HepG2 (cell line): ENCODE data around the gene SLITRK5. TPM values are rescaled to one million over a fixed set of nuclear protein-coding genes. Genes with fewer than 3 reads are reported as not detected.

ENCODE experiments used
- ATAC-seq: fragments of 200-7000 bp; cut with Tn5 transposase; 3 replicates; pipeline ENCODE4 v1.9.1; 2020; ENCODE audit warnings: mild to moderate bottlenecking, moderate library complexity
- BruUV-seq: library from RNA; stranded (reverse); fragments of 400-500 nt; replicated peaks from 2 replicates; lab custom pipeline; 2021; lab: Mats Ljungman, UMichigan
- CTCF ChIA-PET: fragments of 300-600 bp; formaldehyde crosslinking; extraction: SDS; loops from one replicate; lab custom pipeline; 2021; ENCODE audit warnings: low total read pairs, inconsistent platforms, low intra/inter-chr PET ratio; lab: Yijun Ruan, JAX
- POLR2A ChIA-PET: fragments of 350-600 bp; sonication (Branson Sonifier 250); formaldehyde crosslinking; loops from one replicate; lab custom pipeline; 2020; ENCODE audit warnings: antibody characterized with exemption, inconsistent platforms; lab: Yijun Ruan, JAX
- DNase-seq: peaks from one replicate; pipeline ENCODE4 v3.0.0-alpha.2; 2015; ENCODE audit warnings: low spot score
- FAIRE-seq: peaks from 3 replicates; lab custom pipeline; 2011; peaks lifted over from hg19 to GRCh38; lab: Jason Lieb, UNC
- H2AFZ ChIP-seq: one replicate; pipeline ENCODE4 v1.6.1; 2011; ENCODE audit warnings: low read length, inconsistent platforms
- H3K27ac ChIP-seq: fragments of 300-600 bp; 3 replicates; pipeline ENCODE4 v1.8.0; 2011; ENCODE audit warnings: mixed run types, mild to moderate bottlenecking, mixed read lengths, low read length, inconsistent platforms; ENCODE audit not compliant: insufficient read depth; ENCODE audit errors: extremely low read length
- H3K27me3 ChIP-seq, 2 experiments: fragments of 200-600 bp in 1 of 2; 2 replicates in 1 of 2; 3 replicates in 1 of 2; pipeline versions ENCODE4 v1.6.0 to v1.8.0; 2011; ENCODE audit warnings: low read length in 2 of 2, mild to moderate bottlenecking in 2 of 2, moderate library complexity in 2 of 2, inconsistent platforms in 1 of 2; ENCODE audit not compliant: insufficient read depth in 2 of 2, control insufficient read depth in 1 of 2
- H3K36me3 ChIP-seq, 2 experiments: fragments of 200-600 bp in 1 of 2; replicated peaks in 1 of 2; 2 replicates in 1 of 2; 3 replicates in 1 of 2; pipeline versions ENCODE4 v1.5.1 to v1.8.0; 2011; ENCODE audit warnings: low read length in 2 of 2, inconsistent platforms in 1 of 2; ENCODE audit not compliant: insufficient read depth in 2 of 2, control insufficient read depth in 1 of 2
- H3K4me1 ChIP-seq: 2 replicates; pipeline ENCODE4 v1.5.1; 2012; ENCODE audit warnings: low read length, inconsistent platforms; ENCODE audit not compliant: insufficient read depth
- H3K4me2 ChIP-seq: 2 replicates; pipeline ENCODE4 v1.6.0; 2011; ENCODE audit warnings: low read depth, low read length, inconsistent platforms
- H3K4me3 ChIP-seq, 3 experiments: fragments of 200-600 bp in 1 of 3; sonication (generic), shearing (Covaris generic) in 1 of 3; replicated peaks in 1 of 3; 2 replicates each; pipeline ENCODE4 v1.5.1; 2011 to 2016; ENCODE audit warnings: low read length in 3 of 3, inconsistent platforms in 2 of 3, low read depth in 2 of 3, mild to moderate bottlenecking in 2 of 3, control low read depth in 1 of 3, mixed read lengths in 1 of 3; ENCODE audit not compliant: insufficient read depth in 1 of 3
- H3K79me2 ChIP-seq: one replicate; pipeline ENCODE4 v1.6.1; 2011; ENCODE audit warnings: low read length, inconsistent platforms; ENCODE audit not compliant: insufficient read depth
- H3K9ac ChIP-seq: 2 replicates; pipeline ENCODE4 v1.6.0; 2011; ENCODE audit warnings: mild to moderate bottlenecking, low read depth, low read length, inconsistent platforms; ENCODE audit not compliant: insufficient read depth
- H3K9me3 ChIP-seq: 2 replicates; pipeline ENCODE4 v1.5.1; 2012; ENCODE audit warnings: mild to moderate bottlenecking, low read length
- H4K20me1 ChIP-seq: 2 replicates; pipeline ENCODE4 v1.6.0; 2011; ENCODE audit warnings: inconsistent platforms, mild to moderate bottlenecking, low read length, moderate library complexity; ENCODE audit not compliant: insufficient read depth
- AHR ChIP-seq: IDR thresholded peaks from 2 replicates; pipeline ENCODE4 v1.6.1; 2018; ENCODE audit warnings: missing genetic modification reagents, missing compliant biosample characterization
- DNMT1 ChIP-seq: sonication (generic); formaldehyde crosslinking; IDR thresholded peaks from 2 replicates; pipeline ENCODE4 v1.5.1; 2020; ENCODE audit warnings: mild to moderate bottlenecking, missing genetic modification reagents
- GTF3A ChIP-seq: sonication (generic); formaldehyde crosslinking; conservative IDR thresholded peaks from 2 replicates; pipeline ENCODE4 v1.4.0; 2020; ENCODE audit warnings: mild to moderate bottlenecking, missing genetic modification reagents
- HOXA5 ChIP-seq: sonication (generic); formaldehyde crosslinking; IDR thresholded peaks from 2 replicates; pipeline ENCODE4 v1.4.0; 2020; ENCODE audit warnings: missing genetic modification reagents
- MAFK ChIP-seq, 2 experiments: IDR thresholded peaks in 1 of 2; conservative IDR thresholded peaks in 1 of 2; 2 replicates each; pipeline ENCODE4 v1.6.1; 2011; ENCODE audit warnings: improper control_type of control experiment in 2 of 2, low read length in 2 of 2
- MEIS1 ChIP-seq: sonication (generic); formaldehyde crosslinking; IDR thresholded peaks from 2 replicates; pipeline ENCODE4 v1.9.0; 2021; ENCODE audit warnings: mild to moderate bottlenecking, missing genetic modification reagents, moderate library complexity, borderline replicate concordance
- NFIC ChIP-seq: IDR thresholded peaks from 2 replicates; pipeline ENCODE4 v1.6.1; 2012; ENCODE audit warnings: mild to moderate bottlenecking, low read length, inconsistent platforms
- SMYD3 ChIP-seq: sonication (generic); formaldehyde crosslinking; IDR thresholded peaks from 2 replicates; pipeline ENCODE4 v1.8.1; 2023; ENCODE audit warnings: mild to moderate bottlenecking, missing genetic modification reagents
- ZNF143 ChIP-seq: sonication (generic); formaldehyde crosslinking; IDR thresholded peaks from 2 replicates; pipeline ENCODE4 v1.4.0; 2020; ENCODE audit warnings: missing genetic modification reagents
- ZNF251 ChIP-seq: sonication (generic); formaldehyde crosslinking; IDR thresholded peaks from 2 replicates; pipeline ENCODE4 v1.9.0; 2021; ENCODE audit warnings: mild to moderate bottlenecking, missing genetic modification reagents
- ZNF441 ChIP-seq: sonication (generic); formaldehyde crosslinking; IDR thresholded peaks from 2 replicates; pipeline ENCODE4 v1.7.0; 2021; ENCODE audit warnings: missing genetic modification reagents, borderline replicate concordance
- ZNF563 ChIP-seq: sonication (generic); formaldehyde crosslinking; IDR thresholded peaks from 2 replicates; pipeline ENCODE4 v1.8.0; 2022; ENCODE audit warnings: mild to moderate bottlenecking, moderate library complexity, missing genetic modification reagents
- WGBS: methylation state at CpG from one replicate; pipeline ENCODE4 v1.1.6; 2017; ENCODE audit warnings: low lambda C conversion rate; 5-methylcytosine and 5-hydroxymethylcytosine counted together
- in situ Hi-C: cut with HindIII; loops from 2 replicates; pipeline ENCODE4 v1.10.0; 2017; ENCODE audit warnings: low pct_unique_long_range_greater_than_20kb; ENCODE audit not compliant: extremely low pct_ligation_motif_present
- intact Hi-C: fragments of 100-400 bp; cut with micrococcal nuclease; formaldehyde crosslinking; loops from one replicate; pipeline ENCODE4 v1.10.0; 2022; ENCODE audit not compliant: unreplicated experiment
- polyA plus RNA-seq, 8 experiments: library from polyadenylated mRNA; depleted of rRNA in 3 of 8; stranded (reverse) in 7 of 8; unstranded in 1 of 8; fragments of >200 nt; fragmentation: Illumina TruSeq in 4 of 8; extraction: Trizol in 4 of 8; gene quantifications; 2 replicates each; pipeline versions ENCODE4 v1.2.1 to v1.2.3, GENCODE V29; 2011 to 2016; ENCODE audit warnings: low read depth in 4 of 8, missing spikeins in 1 of 8, mixed read lengths in 1 of 8; ENCODE audit not compliant: insufficient read depth in 1 of 8
- total RNA-seq, 5 experiments: library from RNA; depleted of rRNA; stranded (reverse); fragments of >200 nt; fragmentation: Illumina TruSeq; extraction: Trizol; gene quantifications; 2 replicates each; pipeline ENCODE4 v1.2.3, GENCODE V29; 2016; ENCODE audit warnings: low read depth in 1 of 5
- TF ChIP-seq, protein P1 (sequence below): sonication (generic); formaldehyde crosslinking; IDR thresholded peaks from 2 replicates; pipeline ENCODE4 v1.5.1; 2020; ENCODE audit warnings: missing genetic modification reagents, mild to moderate bottlenecking, borderline replicate concordance
- TF ChIP-seq, protein P2 (sequence below): IDR thresholded peaks from 2 replicates; pipeline ENCODE4 v1.6.1; 2018; ENCODE audit warnings: missing genetic modification reagents, mild to moderate bottlenecking, missing compliant biosample characterization
- TF ChIP-seq, protein P3 (sequence below): sonication (generic); formaldehyde crosslinking; IDR thresholded peaks from 2 replicates; pipeline ENCODE4 v1.5.1; 2020; ENCODE audit warnings: mild to moderate bottlenecking, moderate library complexity, missing genetic modification reagents
- TF ChIP-seq, protein P4 (sequence below): sonication (generic); formaldehyde crosslinking; IDR thresholded peaks from 2 replicates; pipeline ENCODE4 v1.4.0; 2020; ENCODE audit warnings: missing genetic modification reagents, low read depth, mild to moderate bottlenecking, borderline replicate concordance
- TF ChIP-seq, protein P5 (sequence below): sonication (generic); formaldehyde crosslinking; IDR thresholded peaks from 2 replicates; pipeline ENCODE4 v1.4.0; 2020; ENCODE audit warnings: missing genetic modification reagents, borderline replicate concordance

SLITRK5 gene
- total and polyA plus RNA-seq, 2 of the 13 experiments (the other 11 are each of a cell fraction or from before 2014, with no cell fraction given): not detected

DNA sequence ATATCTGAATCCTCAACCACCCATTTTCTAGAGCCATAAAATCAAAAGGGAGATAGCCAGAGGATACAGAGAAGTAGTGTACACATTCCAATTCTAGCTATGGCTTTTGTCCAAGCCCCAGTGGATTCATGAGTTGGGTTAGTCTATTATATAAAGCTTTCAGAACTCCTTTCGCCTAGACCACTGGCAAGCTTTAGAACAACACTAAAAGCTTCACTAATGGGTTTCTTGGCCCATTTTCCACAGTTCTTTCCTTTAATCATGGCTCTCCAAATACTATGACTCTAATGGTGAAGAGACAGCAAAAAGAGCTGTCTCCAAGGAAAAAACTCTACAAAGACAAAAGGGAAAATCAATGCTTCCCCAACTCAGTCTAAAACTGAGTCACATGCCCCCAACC lies 48.2 kb upstream of the SLITRK5 start (continued):
- TF ChIP-seq, protein P1, sequence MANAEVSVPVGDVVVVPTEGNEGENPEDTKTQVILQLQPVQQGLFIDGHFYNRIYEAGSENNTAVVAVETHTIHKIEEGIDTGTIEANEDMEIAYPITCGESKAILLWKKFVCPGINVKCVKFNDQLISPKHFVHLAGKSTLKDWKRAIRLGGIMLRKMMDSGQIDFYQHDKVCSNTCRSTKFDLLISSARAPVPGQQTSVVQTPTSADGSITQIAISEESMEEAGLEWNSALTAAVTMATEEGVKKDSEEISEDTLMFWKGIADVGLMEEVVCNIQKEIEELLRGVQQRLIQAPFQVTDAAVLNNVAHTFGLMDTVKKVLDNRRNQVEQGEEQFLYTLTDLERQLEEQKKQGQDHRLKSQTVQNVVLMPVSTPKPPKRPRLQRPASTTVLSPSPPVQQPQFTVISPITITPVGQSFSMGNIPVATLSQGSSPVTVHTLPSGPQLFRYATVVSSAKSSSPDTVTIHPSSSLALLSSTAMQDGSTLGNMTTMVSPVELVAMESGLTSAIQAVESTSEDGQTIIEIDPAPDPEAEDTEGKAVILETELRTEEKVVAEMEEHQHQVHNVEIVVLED (CRISPR knock-in tag): no peak
- TF ChIP-seq, protein P2, sequence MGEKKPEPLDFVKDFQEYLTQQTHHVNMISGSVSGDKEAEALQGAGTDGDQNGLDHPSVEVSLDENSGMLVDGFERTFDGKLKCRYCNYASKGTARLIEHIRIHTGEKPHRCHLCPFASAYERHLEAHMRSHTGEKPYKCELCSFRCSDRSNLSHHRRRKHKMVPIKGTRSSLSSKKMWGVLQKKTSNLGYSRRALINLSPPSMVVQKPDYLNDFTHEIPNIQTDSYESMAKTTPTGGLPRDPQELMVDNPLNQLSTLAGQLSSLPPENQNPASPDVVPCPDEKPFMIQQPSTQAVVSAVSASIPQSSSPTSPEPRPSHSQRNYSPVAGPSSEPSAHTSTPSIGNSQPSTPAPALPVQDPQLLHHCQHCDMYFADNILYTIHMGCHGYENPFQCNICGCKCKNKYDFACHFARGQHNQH (CRISPR knock-in tag): no peak
- no peak for TF ChIP-seq ZNF251
- TF ChIP-seq, protein P3, sequence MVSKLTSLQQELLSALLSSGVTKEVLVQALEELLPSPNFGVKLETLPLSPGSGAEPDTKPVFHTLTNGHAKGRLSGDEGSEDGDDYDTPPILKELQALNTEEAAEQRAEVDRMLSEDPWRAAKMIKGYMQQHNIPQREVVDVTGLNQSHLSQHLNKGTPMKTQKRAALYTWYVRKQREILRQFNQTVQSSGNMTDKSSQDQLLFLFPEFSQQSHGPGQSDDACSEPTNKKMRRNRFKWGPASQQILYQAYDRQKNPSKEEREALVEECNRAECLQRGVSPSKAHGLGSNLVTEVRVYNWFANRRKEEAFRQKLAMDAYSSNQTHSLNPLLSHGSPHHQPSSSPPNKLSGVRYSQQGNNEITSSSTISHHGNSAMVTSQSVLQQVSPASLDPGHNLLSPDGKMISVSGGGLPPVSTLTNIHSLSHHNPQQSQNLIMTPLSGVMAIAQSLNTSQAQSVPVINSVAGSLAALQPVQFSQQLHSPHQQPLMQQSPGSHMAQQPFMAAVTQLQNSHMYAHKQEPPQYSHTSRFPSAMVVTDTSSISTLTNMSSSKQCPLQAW (CRISPR knock-in tag): no peak
- TF ChIP-seq HOXA5 (CRISPR knock-in tag): no peak
- no peak for TF ChIP-seq MAFK (conservative IDR thresholded peaks at IDR 0.05 in 1 of 2, IDR thresholded peaks at IDR 0.05 in 1 of 2; ENCODE audit: low read length in 2 of 2)
- TF ChIP-seq SMYD3 (CRISPR knock-in tag): no peak
- TF ChIP-seq ZNF143 (CRISPR knock-in tag): no peak
- no peak for TF ChIP-seq ZNF441 (CRISPR knock-in tag)

DNA sequence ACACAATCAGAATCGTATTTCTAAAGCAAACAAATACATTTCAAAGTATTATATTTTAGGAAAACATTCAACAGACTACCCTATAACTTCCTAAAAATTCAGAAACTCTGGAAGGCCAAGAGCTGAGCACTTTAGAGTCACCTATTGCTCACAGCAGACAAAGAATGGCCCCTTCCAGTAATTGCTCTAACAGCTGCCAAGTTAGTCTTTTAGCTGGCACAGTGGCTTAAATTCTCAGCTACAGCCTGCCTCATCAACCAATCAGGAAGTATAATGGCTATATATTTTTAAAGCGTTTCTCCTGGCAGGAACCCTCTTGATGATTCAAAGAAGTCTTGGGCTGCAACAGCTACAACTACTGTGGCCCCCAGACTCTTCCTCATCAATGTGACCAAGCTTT lies 14.9 kb upstream of the SLITRK5 start:
- no peak for DNase-seq
- Histone ChIP-seq H3K27me3 (no peaks in the 10 kb centered on the region), H3K9me3 (no peaks in the 10 kb centered on the region), H3K4me2 (no peak overlapping the region), H3K9ac (no peak overlapping the region), H3K4me1 (no peaks in the 10 kb centered on the region), H2AFZ (no peak overlapping the region), H4K20me1 (no peaks in the 10 kb centered on the region), H3K4me3 (no peak overlapping the region), H3K79me2 (no peaks in the 10 kb centered on the region), H3K27ac (no peak overlapping the region), H3K36me3 (no peaks in the 10 kb centered on the region)
- 0% methylated on average over 2 of the region's 2 CpGs for WGBS
- ChIA-PET CTCF (no interaction called here), POLR2A (no interaction called here)
- BruUV-seq: no TSS peak
- intact Hi-C loops (no loop called here), in situ Hi-C loops (no loop called here)
- ATAC-seq: no peak
- FAIRE-seq: no peak
- TF ChIP-seq NFIC: no peak
- no peak for TF ChIP-seq ZNF563
- no peak for TF ChIP-seq MEIS1 (CRISPR knock-in tag)
- TF ChIP-seq, protein P4, sequence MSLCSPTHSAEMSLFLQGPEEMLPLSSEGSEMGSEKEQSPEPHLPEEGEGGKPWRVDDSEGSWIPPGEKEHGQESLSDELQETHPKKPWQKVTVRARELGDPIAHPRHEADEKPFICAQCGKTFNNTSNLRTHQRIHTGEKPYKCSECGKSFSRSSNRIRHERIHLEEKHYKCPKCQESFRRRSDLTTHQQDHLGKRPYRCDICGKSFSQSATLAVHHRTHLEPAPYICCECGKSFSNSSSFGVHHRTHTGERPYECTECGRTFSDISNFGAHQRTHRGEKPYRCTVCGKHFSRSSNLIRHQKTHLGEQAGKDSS (CRISPR knock-in tag): no peak
- TF ChIP-seq, protein P5, sequence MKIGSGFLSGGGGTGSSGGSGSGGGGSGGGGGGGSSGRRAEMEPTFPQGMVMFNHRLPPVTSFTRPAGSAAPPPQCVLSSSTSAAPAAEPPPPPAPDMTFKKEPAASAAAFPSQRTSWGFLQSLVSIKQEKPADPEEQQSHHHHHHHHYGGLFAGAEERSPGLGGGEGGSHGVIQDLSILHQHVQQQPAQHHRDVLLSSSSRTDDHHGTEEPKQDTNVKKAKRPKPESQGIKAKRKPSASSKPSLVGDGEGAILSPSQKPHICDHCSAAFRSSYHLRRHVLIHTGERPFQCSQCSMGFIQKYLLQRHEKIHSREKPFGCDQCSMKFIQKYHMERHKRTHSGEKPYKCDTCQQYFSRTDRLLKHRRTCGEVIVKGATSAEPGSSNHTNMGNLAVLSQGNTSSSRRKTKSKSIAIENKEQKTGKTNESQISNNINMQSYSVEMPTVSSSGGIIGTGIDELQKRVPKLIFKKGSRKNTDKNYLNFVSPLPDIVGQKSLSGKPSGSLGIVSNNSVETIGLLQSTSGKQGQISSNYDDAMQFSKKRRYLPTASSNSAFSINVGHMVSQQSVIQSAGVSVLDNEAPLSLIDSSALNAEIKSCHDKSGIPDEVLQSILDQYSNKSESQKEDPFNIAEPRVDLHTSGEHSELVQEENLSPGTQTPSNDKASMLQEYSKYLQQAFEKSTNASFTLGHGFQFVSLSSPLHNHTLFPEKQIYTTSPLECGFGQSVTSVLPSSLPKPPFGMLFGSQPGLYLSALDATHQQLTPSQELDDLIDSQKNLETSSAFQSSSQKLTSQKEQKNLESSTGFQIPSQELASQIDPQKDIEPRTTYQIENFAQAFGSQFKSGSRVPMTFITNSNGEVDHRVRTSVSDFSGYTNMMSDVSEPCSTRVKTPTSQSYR (CRISPR knock-in tag): no peak
- no peak for TF ChIP-seq GTF3A (CRISPR knock-in tag)
- TF ChIP-seq AHR (CRISPR knock-in tag): no peak
- no peak for TF ChIP-seq DNMT1 (CRISPR knock-in tag)
